SW 1271 (cell line): Measurements from ENCODE around the gene USP10.
A peak's percentile ranks its signal among the peaks of the same experiment; 100 is the strongest.

ENCODE experiments used
- DNase-seq, 2 experiments: peaks; one replicate each; lab custom pipeline; 2025; lab: John Stamatoyannopoulos, UW

Gene USP10

DNA sequence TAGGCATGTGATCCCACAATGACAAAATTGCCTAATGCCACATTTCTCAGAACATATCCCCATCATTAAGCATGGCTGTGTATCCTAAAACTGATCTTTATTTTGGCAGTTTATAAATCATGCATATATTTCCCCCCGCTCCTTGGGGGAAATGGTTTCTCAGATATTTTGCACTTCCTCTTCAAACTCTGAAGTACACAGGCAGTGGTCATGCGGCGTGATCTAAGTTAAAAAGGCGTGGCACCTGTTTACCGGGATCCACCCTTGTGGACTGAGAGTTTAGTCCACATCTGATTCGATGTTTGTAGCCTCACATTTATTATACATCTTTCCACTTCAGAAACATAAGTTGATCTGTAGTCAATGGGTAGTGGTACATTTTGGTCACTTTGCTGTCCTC lies 51.4 kb downstream of the USP10 start:
- DNase-seq = no peak

DNA sequence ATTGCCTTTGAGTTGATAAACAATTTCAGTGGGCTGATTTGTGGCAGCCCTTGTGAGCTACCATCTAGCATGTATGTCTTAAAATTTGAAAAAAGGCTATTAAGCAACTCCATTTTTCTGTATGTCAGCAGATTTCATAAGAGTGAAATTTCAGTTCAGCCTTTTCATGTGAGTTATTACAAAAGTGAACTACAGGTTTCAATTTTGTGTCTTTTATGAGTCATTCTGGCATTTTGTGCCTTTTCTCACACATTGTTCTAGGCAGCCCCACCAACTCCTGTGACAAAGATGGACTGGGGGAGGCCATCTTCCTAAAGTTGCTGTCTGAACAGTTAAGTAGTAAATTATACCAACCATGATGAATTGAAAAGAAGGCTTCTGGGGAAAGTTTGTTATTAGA lies 52.1 kb downstream of the USP10 start:
- DNase-seq = no peak

DNA sequence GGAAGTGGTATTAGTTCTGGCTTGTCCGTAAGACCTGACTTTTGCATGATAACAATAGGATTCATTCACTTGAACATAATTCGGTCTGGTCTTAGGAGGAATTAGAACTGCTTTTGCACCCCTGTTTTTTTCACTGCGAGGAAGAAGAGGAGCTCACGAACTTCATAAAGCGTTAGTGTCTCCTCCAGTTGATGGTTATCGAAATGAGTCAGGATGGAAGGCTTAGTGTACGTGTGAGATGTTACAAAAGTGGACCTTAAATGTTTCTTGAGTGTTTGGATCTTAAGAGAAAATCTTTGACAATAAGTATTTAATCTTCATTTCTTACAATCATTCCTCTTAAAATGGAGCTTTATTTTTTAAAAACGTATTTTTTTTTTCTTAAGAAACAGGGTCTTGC lies 52.8 kb downstream of the USP10 start:
- no peak for DNase-seq

DNA sequence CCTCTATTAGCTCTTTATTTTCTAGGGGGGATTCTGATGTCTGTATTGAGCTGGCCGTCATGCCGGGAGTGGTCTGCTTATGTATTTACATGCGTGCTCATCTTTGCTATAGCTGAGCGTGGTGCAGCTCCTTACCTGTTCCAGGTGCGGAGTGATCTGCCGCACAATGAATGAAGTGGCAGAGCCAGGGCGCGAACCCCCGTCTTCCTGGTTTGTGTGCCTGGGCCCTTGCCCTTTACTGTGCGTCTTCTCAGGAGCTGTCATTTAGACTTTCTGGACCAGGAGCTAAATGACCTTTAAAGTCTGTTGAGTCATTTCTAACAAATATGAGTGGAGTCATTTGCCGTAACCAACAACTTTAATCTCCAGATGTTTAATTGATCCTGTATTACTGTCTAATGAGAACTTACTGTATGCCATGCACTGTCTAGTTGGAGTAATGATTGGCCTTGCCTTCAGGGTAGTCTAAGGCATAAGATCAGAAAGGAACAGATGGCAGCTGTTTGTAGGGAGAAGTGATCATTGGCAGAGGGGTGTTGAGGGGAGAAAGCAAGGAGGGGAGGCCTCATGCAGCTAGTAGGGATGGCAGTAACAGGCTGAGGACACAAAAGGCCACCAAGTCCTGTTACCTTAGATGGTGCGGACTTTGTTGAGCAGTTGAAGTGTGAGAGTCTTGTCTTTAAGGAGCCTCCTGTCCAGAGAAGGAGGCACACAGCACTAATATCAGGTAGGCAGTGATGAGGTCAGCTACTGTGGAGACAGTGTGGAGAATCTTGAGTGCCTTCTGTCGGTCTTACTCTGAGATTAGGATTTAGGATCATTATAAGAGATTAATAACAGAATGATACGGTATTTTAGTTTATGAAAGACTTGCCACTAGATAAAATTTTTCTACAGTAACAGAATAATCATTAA lies 53.9 kb downstream of the USP10 start:
- DNase-seq = no peak

DNA sequence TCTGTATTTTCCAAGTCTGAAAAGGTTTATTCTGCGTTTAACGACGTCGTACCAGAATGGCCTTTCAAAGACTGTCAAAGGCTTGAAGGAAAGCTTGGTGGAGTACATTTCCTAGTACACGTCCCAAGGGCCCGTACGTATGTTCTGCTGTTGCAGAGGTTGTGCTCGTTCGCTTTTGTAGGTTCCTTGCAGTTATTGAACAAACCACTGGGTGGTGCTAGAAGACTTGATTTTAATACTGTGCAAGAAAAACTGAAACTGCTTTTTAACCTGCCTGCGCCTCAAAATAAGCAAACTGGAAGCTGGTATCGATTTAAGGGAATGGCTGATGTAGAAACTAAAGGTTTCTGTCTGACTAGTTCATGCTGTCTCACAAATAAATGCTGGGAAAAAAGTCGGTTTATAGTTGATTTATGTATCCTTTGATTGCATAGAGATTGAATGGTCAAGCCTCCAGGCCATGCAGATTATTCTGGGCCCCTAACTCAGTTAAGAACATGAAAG lies 54.6 kb downstream of the USP10 start:
- DNase-seq = peak; percentile 26 to 75

DNA sequence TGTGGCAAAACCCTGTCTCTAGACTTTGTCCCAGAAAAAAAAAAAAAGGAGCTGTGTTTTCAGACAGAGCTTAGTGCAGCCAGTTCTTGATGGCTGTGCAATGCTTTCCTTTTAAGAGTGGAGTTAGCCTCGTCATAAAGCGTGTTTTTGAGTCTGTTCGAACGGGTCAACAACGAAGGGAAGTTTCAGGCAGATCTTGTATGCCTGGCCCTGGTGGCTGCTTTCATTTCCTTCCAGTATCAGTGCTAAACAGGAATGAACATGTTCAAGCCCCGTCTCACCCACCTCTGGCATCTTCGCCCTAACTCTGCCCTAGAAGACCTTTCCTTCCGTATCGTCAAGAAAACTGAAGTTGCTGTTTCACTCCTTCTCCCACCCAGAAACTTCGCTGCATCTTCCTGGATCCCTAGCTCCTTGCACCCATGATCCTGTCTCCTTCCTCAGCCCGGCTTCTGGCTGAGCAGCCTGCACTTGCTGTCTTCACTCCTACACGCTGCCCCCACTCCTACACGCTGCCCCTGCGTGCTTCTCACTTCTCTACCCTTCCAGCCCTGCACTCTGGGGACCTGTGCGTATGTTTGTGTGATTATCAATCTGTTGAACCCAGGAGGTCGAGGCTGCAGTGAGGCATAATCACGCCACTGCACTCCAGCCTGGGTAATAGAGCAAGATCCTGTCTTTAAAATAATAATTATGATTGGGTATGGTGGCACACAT lies 55.3 kb downstream of the USP10 start:
- no peak for DNase-seq

DNA sequence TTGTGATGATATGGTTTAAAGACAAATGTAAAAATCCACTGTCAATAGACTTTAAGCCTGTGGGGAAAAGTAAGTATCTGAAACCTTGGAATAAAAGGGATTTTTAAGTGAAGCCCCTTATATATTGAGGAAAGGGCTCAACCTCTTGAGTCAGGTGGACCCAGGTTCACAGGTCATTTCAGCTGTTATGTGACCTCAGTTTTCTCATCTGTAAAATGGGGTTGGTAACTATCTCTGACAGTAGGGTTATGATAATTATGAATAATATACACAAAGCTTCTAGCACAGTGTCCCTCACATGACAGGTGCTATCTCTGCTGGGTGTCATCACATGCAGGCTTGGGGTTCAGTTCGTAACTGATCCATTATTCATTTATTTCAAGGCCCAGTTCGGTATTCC lies 57.0 kb downstream of the USP10 start:
- no peak for DNase-seq

DNA sequence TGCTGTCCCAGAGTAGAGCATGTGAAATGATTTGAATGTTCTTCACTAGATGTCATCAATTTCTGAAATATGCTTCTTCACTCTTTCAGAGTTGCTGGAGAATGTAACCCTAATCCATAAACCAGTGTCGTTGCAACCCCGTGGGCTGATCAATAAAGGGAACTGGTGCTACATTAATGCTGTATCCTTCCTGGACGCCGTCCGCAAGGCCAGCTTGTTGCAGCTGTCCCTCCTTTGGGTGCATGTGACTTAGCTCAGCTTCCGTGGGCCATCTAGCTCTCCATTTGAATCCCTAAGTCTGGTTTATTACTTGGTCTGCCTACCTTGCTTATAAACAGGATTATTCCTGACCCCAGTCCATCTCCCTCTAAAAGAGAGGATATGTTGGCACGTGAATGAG lies 58.8 kb downstream of the USP10 start:
- DNase-seq = no peak

DNA sequence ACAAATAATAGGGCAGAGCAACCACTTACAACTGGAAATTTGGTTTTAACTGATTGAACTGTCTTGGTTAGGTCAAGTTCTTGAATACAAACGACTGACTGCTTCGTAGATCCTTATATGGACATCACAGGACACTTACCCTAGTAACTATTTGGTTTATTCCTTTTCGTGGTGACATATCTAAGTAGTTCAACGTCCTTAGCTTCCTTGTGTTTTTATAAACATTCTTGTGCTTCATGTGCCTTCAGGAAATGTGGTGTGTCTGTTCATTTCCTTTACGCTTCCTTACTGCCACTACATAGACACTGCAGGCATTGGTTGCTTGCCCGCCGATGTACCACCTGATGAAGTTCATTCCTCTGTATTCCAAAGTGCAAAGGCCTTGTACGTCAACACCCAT lies 59.3 kb downstream of the USP10 start:
- no peak for DNase-seq

DNA sequence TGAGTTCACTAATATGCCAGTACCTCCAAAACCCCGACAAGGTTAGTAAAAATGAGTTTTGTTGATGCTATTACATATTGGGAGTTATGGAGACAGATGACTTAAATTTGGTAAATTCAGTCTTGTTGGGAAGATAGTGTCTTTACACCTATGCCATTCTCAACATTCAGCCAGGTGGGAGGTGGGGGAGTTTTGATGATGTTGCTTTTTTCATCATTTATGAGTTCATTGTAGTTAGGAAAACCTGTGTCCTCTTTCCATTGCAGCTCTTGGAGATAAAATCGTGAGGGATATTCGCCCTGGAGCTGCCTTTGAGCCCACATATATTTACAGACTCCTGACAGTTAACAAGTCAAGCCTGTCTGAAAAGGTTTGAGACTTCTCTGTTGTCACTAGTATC lies 60.1 kb downstream of the USP10 start:
- DNase-seq = no peak

DNA sequence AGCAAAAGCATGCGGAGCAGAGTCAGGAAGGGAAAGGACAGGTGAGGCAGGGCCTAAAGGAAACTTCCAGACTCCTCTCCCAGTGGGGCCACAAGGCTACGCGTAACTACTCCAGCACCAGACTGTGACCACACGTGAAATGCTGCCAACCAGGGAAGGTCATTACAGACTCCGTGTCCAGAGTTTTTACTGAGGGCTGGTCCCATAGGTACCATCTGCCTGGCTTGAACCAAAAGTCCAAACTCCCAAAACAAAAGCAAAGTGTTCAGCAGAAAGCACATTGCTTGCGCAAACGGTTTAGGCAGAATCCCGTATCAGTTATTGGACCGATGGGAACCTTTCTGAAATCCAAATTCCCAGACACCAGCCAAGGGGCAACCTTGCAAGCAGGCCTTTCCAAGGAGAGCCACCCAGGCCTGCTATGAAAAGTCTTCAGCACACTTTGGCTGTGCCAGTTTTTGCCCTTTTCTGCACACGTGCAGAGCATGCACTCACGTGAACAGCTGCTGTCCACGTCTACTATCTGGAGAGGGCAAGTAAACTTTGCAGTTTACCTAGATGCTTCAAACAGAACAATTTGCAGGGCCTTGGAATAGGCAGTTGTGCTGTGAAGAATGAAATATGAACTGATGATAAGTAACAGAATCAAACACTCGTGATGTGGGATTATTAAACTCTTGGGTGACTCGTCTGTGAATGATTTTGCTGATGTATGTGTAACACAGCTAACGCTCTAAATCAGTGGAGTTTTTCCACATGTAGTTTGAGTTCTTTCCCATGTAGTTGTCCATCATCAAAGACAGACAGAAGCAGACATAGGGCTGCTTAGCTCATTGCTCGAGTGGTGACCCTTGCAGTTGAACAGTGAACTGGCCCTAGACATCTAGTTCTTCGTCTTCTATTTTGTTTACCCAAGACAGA lies 61.9 kb downstream of the USP10 start:
- no peak for DNase-seq

DNA sequence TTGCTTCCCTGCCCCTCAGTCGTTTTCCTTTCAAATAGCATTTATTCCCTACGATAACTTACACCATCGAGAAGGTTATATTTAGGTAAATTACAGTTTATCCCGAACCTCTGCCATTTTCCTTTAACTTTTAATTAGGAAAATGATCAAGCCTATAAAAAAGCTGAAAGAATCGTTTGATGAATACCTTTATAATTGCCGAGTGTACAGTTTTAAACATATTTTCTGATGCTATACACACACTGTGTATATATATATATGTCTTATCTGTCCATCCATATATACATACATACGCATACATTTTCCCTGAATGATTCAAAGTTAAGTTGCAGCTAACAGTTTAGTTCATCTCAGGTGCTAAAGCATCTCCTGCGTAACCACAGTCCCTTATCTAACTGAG lies 63.4 kb downstream of the USP10 start:
- DNase-seq = no peak

DNA sequence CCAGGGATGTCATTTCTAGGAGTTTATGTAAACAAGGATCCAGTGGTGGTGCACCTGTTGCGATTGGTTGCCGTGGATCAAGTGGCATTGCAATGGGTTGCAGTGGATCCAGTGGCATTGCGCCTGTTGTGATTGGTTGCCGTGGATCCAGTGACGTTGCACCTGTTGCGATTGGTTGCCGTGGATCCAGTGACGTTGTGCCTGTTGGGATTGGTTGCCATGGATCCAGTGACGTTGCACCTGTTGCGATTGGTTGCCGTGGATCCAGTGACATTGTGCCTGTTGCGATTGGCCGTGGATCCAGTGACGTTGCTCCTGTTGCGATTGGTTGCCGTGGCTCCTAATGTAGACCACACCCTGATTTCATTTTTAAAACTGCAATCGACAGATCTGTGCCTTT lies 63.8 kb downstream of the USP10 start:
- no peak for DNase-seq

DNA sequence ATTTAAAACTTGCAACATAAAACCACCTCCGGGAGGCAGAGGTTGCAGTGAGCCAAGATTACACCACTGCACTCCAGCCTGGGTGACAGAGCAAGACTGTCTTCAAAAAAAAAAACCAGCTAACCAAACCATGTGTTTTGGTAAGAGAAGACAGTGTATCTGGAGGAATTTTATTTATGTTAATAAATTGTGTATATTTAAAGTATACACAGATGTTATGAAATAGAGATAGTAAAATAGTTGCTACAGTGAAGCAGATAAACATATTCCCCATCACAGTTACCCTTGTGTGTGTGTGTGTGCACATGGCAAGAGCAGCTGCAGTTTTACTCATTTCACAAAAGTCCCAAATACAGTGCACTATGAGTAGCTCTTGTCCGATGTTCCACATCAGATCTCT lies 65.2 kb downstream of the USP10 start:
- DNase-seq = no peak

DNA sequence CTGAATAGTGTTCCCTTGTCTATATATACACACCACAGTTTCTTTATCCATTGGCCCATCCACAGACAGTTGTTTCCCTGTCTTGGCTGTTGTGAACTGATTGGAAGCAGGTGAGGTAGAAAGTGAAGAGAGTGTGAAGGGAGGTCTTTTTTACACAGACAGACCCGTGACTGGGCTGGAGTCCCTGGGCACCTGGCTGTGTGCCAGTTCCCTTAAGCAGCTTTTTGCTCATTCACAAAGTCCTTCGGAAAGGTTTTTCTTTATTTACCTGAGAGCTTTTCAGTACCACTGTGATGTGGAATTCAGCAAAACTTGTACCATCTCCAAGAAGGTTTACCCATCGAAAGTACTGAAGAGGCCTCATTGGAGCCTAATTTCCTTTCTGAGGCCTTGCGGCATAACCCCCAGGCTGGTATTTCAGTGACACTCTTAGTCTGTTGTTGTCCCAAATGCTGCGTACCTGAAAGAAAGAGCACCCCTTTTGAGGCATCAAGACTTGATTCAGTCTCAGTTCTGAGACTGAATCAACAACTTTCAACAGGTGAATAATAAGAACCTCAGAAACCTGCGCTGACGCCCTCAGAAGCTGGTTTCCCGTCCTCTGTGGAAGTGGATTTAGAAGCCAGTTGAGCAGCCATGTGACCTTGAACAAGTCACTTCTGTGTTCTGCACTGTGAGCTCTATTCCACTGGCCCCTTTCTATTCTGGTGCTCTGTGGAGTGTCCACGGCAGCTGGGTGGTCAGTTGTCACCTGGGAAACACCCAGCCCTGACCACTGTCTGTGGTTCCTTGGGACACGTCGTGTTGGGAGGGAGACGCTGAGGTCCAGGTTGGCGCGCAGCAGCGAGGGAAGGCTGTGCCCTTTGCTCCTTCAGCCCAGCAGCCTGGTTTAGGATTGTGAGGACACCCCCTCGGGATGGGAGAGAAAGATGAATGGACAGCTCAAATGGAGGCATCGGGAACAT lies 66.1 kb downstream of the USP10 start:
- no peak for DNase-seq

DNA sequence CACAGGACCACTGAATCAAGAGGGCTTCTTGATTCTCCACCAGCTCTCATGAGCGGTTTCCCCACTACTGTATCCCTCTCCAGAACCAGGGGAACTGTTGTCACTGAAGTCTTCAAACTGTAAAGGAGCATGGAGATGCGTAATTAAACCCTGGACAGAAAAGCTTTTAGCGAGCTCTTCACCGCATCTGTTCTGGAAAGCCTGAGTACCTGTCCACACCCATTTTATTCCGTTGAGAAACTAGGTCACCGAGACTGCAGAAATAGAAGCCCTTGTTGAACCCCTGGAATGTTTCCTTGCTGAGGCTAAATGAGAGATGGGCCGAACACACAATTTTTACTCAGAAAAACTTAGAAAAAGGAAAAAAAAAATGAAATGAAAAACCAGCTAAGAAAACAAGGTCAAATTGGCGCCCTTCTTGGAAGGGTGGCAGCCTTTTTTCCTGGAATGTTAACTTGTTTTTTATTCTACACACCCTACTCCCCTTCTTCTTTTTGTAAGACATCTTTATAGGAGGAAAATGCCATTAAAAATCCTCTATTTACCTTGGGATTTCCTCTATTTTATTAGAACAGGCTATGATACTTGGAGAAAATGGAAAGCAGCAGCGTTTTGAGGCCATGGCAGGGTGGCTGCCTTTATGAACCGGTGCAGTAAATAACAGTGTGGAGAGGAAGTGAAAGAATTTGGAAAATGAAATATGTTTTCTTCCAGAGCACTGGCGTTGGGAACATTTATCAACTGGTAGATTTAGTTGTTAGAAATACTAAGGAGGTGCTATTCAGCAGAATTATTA lies 67.4 kb downstream of the USP10 start:
- DNase-seq = no peak

DNA sequence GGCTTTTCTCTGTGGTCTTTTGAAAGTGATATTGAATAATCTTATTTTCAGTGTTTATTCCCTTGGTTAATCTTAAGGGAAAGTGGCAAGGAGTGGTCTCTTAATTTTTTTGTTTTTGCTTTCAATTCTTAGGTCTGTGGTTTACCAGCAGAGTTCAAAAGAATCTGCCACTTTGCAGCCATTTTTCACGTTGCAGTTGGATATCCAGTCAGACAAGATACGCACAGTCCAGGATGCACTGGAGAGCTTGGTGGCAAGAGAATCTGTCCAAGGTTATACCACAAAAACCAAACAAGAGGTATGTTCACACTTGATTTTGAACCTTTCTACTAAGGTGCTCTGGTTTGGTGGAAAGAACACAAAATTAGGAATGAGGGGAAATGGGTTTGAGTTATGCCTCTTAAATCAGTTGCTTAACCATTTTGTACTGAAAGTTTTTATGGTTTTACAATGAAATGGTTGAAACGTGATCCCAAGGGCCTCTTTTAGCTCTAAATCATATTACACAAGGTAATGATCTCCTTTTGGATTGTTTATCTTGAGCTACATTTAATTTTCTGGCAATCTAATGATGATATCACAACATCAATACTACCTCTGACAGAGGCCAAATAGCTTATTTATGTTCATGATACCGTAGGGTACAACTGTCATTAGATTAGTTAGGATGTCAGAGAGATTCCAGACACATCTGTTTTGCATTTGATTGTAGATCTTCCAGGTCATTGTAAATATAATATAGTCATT lies 68.4 kb downstream of the USP10 start:
- DNase-seq = no peak

DNA sequence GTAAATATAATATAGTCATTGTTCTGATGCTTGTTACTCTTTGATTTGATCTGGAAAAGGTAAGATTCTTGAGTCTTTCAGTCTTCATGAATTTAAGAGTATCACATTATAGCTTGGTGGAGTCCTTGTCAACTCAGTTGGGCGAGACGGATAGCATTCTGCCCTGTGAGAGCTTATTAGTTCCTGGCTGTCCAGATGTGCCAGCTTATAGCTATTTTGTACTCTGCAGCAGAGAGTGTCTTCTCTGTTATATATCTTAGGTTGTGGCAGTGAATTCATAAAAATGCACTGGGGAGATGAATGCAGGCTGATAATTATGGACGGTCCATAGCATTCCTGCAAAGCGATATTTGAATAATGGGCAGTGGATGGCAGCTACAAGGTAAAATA lies 69.0 kb downstream of the USP10 start:
- DNase-seq = no peak

DNA sequence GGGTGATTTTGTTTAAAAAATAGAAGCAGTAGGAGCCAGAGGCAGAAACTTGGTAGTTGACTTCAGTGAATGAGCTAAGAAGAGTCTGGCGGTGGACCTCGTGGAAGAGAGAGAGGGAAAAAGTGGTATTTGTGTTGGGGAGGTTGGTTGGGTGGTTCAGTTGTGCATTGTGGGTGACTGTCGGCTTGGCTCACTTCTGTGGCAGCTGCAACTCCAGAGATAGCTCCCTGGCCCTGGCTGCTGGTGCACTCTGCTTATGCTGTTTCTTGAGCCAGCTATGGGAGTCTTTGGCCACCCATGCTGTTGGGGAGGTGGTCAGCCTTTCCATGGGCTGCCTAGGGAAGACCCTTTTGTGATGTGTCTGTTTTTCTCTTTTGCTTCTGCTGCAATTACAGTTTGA lies 69.6 kb downstream of the USP10 start:
- no peak for DNase-seq

DNA sequence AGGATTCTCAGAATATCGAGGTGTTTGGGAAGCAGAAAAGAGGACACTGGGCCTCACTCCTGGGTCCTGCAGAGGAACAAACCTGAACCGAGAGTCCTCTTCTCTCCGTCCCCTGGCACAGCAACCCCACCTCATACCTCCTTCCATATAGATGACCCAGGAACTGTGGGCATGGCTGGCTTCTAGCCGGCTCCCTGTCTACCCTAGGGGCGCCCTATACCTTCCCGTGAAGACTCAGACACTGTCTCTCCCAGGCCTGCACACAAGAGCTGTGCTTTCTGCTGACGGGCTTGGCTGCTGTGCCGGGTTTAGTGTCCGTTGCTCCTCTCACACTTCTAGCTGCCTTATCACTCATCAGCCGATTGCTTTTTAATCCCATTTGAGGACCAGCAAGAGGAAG lies 73.5 kb downstream of the USP10 start:
- no peak for DNase-seq
